Activated T-helper 1 cell treated with Interleukin-2 at 50 U/mL for 16 hours (primary cell): Measurements from ENCODE around the gene SLC35B2.

Source experiments
- DNase-seq: peaks from one replicate; pipeline ENCODE4 v3.0.0-alpha.2; 2020; ENCODE audit warnings: low read depth

SLC35B2 gene

DNA sequence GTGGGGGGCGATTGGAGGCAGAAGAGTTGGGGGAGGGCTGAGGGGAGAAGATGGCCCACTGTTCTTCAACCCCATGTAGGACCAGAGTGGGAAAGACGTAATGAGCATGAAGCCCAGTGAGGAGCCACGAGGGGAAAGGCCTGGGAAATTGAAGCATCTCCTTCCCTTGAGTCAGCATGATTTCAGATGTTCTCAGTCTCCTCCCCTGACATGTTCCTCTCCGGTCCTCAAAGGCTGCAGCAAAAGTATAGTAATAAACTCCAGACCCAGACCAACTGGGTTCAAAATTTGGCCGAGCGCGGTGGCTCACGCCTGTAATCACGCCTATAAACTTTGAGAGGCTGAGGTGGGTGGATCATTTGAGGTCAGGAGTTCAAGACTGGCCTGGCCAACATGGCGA lies 9.9 kb upstream of the SLC35B2 start:
- DNase-seq: no peak

DNA sequence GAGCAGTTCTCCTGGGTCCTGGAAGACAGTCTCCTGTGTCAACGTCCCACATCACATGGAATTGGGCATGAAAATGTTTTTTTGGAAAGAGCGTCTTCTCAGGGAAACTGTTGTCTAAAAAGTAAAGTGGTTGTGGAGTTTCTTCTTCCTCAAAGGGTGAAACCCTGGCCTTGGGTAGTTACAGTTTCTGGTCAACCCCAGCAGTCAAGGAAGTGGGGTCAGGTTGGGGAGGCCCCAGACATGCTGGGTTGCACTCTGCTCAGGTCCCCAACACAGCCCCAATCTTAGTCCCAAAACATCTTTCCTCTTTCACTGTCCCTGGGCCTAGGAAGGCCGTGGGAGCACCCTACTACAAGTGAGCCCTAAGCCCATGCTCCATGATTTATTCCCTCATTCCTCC lies 9.0 kb upstream of the SLC35B2 start:
- DNase-seq: no peak

DNA sequence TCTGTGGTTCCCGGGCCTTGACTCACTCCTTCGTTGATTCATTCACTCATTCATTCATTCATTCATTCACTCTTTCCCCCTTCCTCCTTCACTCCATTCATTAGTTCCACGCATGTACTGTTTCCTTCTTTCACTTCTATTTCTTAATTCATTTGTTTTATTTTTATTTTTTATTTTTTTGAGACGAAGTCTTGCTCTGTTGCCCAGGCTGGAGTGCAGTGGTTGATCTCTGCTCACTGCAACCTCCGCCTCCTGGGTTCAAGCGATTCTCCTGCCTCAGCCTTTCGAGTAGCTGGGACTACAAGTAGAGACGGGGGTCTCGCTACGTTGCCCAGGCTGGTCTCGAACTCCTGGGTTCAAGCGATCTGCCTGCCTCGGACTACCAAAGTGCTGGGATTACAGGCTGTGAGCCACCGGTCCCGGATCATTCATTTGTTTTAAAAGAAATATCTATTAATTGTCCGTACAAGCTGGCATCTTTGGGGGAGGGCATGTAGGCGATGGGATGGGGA lies 8.4 kb upstream of the SLC35B2 start:
- no peak for DNase-seq

DNA sequence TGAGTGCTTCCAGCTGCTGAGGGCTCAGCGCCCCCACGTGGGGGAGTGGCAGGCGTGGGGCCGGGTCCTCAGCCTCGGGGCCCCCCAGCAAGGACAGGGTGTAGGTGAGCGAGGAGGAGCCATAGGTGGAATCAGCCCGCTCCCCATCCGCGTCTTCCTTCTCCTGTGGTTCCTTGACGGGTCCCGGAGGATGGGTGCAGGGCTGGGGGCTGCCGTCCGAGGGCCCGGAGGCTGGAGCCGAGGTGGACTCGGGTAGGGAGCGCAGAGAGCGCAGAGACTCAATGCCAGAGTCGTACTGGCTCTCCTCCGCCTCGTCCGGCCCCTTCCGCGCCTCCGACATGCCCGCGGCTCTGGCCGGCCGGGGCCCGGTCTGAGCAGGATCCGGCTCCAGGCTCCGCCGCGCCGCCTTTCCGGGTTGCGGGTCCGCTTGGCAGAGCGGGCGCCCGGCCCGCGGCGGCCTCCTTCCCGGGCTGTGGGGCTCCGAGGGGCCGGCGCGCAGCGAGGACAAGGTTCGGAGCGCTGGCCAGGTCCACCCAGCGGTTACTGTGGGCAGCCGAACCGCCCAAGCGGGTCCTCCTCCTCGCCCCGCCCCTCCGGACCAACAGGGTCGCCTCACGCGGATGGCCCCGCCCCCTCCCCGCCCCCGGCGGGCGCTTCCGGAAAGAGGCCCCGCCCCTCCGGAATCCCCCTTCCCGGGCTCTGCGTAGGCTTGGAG lies 7.8 kb upstream of the SLC35B2 start, which contains the start of gene NFKBIE:
Gene NFKBIE, minus strand, starts transcription at position 545 of the 715 bp plus-strand sequence. Its CDS starts 205 bp downstream, at position 340.
- peak; percentile 90 for DNase-seq

DNA sequence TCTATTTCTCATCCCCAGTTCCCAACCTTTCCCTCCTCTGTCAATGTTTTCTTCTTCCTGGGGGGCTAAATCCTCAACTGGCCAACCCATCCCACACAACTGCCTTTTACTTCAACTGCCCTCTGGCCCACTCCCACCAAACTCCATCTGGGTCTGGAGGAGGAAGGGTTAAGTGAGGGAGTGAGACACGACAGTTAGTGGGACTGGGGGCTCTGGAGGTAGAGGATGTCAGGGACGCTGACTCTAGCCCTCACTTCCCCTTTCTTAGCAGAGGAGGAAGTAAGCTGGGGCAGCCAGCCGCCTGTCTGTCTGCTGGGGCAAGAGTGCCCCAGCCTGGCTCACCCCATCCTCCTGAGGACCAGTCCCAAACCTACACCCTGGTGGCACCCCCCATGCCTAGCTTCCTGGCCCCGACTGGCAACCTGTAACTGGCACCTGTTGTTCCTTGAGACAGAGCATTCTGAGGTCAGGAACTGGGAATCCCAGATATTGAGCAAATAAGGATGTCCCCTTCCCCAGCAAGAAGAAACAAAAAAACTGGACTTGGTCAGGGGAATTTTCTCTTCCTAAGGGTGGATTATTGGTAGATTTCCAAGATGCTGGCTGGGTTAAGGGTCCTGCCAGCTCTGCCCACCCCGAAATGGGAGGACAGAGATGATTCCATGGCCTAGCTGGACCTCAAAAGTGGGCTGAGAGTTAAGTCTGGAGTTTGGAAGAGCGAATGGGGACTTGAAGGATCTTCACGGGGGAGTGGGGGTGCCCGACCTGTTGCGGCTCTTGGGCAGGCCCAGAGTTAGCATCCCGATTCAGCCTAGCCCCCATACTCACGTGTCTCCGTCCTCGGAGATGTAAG lies 7.1 kb upstream of the SLC35B2 start:
- no peak for DNase-seq

DNA sequence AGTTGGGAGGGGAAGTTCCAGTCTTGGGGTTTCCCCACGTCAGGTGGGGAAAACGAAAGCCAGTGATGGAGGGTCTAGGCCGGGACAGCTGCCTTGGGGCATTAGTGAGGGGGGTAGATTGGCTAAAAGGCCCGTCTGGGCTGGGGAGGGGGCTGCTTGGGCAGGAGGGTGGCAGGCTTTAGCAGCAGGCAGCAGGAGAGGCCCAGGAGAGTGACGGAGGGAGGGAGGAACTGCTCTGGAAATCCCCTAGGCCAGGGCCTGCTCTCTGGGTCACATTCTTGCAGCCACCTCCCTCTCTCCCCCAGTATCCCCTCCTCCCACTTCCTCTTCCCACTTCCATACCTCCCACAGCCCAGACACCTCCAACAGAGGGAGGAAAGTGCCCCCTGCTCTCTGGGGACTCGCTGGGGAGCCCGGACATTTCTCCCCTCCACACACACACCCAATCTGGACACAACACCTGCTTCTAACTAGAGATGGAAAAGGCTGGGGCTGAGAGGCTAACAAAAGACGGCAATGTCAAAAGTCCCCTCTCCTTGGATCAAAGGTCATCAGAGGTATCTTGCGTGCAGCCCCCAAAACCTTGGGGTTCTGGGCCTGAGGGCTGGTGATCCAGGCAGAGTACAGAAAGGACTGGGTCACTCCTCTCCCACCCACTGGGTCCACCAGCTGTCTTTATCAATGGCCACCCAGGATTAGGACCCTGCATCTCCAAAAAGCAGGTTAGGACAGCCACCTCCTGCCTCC lies 6.2 kb upstream of the SLC35B2 start:
- no peak for DNase-seq

DNA sequence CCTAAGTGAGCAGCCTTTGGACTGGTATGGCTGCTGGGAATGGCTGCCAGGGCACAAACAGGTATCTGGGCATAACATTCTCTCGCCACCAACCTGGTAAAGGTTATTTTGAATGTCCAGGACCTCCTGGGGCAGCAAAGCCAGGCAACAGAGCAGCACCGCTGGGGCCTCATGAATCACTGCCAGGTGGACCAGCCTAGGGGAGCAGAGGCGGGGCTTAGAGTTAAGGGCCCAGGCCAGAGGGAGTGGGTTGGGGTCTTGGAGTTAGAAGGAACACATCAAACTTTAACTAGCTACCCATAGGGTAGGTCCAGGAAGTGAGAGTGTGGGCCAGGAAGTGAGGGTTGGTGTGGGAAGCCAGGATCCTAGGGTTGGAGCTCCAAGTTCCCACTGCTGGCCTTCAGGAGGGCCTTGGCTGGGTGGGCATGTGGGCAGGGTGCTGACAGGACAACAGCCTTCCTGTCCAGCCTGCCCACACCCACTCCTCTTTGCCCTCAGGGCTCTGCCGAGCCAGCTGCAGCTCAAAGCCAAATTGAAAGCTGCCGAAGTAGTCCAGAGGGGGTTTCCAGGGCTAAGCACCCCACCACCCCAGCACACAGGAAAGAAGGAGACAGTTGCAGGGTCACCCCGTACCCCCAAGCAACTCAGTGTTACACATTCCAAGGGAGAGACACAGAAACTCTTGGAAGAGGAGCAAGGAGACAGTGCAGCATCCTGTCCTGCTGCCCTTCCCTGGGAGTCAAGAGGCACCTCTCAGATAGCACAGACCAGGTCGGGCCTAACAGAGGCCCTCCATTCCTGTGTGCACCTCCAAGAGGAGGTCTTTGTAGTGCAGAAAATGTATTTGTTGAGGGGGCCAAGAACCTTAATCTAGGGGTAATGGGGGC lies 5.4 kb upstream of the SLC35B2 start:
- no peak for DNase-seq

DNA sequence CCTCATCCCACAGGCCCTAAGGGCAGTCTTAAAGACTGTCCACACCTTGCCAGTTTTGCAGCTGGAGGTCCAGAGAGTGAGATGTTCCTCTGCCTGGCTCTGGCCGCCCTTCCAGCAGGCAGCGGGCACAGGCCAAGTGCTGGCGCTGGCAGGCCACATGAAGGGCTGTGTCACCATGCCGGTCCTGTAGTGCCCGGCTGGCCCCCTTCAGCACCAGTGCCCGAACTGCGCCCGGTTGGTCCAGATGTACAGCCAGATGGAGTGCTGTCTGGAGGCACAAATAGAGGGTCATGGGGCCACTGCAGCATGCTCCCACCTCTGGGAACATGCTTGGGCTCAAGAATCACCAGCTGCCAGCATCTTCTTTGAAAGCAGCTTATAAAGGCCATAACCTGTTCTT lies 4.3 kb upstream of the SLC35B2 start:
- DNase-seq: no peak

DNA sequence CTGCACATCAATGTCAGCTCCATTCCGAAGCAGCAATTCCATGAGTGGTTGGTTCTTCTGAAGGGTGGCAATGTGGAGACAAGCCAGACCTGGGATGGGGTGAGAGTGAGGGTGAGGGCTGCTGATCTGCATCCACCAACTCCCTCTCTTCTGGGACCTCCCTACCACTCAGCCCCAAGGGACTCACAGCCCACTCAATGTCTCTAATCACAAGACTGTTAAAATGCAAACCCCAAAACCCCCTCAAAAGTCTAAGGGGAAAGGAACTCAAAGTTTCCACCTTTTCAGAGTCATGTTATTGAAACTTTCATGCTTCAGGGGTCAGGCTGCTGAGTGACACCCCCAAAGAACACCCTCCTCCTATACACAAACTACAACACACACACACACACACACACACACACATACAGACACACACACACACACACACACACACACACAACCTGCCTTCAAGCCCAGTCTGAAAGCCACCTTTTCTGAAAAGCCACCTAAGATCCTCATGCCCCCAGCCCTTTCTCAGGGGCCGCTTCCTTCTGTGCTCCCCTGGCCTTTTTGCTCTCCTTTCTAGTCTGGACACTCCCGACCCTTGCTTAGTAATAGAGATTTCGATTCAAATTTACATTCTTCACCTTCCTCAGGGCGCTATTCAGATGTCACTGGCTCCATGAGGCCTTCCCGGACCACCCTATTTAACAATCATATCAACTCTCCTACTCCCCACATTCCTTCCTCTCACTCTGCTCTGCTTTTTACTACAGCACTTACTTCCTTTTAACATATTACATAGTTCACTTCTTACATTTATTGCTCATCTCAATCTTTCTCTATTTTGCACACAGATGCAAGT lies 3.3 kb upstream of the SLC35B2 start:
- no peak for DNase-seq

DNA sequence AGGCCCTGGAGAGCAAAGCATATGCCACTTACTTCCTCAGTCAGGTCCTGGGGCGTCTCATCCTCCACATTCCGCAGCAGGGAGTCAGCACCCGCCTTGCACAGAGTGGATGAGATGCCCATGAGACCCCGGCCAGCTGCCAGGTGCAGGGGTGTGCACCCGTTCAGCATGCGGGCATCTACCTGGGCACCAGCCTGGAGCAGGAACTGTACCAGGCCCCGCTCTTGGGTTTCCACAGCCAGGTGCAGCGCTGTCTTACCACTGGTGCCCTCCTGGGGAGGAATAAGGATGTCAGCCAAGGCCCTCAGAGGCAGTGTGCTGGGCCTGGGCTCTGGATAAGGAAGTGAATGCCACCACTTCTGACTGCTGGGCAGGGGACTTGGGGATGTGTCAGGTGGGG lies 2.7 kb upstream of the SLC35B2 start:
- no peak for DNase-seq

DNA sequence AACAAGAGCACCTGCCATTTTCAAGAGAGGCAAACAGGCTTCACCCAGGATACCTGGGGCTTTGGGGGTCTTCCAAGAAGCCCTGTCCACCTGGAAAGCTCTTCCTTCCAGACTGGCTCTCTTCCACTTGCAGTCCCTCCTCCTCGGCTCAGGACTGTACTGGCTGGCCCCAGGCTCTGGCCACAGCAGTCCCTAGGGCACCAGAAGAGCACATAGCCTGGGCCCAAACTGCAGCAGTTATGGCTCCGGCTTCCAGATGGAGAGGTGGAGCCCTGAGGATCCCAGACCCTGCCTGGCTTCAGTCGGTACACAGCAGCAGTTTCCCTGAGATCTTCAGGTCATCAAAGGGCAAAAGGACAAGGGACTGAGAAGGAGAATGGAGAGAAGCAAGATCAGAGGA lies 1.6 kb upstream of the SLC35B2 start:
- no peak for DNase-seq

DNA sequence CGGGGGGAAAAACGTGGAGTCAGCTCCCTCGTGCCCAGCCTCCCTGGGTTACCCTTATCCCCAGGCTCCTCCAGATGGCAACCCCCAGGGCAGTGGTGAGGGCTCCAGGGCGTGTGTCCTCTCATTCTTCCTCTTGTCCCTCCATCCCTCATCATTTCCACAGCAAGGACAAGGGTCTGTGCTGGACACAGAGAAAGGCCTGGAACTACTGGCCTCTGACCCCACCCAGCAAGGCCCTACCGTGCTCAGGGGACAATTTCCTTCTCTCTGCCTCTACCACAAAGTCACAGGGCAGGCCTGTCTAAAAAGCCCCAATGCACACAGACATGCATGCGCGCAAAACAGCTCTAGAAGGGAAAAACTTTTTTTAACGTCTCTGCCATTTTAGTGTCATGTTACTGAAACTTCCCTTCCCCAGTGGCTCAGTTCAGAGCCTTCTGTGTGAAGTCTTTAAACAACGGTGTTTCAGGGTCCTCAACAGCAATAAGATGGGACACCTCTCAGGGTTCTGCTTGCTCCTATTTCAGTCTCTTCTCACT lies 1.1 kb upstream of the SLC35B2 start:
- no peak for DNase-seq

DNA sequence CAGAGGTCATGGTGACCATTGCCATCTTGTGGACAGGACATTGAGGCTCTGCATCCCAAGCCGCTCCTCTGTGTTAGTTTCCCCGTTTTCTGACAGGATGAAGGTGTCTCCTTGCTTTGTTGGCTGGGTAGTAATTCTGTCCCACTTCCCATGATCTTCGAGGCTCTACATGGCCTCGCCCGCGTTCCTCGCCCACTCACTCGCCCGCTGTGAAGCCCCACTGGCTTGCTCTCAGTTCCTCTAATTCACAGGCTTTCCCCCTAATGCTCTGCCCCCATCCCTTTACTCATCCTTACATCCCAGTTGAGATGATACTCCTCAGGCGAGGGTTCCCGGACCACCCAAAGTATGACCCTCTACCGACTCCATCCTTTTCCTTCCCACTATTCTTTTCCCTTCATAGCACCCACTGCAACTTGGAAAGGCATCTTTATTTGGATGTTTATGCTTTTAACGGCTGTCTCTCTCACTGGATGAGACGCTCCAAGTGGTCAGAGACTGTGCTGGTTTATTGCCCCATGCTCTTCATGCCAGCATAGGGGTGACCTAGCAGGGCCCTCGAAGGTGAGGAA lies 511 bp upstream of the SLC35B2 start:
- no peak for DNase-seq

DNA sequence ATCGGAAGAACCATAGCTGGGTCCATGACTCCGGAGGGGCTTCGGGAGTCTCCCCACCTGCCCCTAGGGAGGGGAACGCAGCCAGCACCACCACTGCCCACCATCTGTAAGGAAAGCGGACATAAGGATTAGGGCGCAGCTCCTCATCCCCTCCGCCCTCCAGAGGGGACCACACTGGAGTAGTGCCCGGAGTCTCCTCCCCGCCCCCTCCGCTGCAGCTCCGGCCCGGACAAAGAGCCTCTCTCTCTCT lies 628 bp downstream of the SLC35B2 start:
- DNase-seq: no peak

DNA sequence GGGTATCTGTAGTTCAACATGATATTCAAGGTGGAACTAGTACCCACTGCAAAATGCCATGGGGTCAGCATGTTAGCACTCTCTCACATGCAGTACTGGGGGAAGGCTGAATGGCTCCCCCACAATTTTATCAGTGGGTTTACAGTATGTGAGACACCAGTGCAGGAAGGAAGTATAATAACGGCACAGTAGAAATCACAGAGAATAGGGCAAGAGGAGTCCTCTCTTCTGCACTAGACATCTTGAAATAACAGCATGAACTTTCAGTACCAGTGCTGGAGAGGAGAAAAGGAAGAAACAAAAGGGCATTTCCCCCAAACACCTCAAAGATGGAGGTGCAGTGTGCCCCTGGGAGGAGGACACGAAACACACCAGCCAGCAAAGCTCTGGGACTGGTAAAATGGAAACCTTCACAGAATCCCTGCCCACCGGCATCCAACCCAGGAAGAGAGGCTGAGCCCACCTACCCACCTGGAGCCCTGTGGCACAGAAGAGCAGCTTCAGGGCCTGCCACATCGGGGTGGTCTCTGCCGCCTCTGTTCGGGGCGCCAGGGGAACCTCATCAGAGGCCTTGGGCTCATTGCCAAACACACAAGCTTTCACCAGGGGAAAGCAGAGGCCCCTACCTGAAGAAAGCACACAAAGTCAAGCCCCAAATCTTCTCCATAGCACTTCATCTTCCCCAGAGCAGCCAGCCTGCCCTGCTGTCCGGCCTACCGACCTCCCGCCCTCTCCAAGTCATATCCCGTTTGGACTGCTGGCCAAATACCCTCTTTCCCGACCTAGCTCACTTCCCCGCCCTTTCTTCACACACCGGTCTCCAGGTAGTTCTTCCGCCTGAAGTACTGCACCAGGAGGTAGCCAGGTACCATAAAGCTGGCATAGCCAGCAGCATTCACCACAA lies 1.2 kb downstream of the SLC35B2 start:
- no peak for DNase-seq

DNA sequence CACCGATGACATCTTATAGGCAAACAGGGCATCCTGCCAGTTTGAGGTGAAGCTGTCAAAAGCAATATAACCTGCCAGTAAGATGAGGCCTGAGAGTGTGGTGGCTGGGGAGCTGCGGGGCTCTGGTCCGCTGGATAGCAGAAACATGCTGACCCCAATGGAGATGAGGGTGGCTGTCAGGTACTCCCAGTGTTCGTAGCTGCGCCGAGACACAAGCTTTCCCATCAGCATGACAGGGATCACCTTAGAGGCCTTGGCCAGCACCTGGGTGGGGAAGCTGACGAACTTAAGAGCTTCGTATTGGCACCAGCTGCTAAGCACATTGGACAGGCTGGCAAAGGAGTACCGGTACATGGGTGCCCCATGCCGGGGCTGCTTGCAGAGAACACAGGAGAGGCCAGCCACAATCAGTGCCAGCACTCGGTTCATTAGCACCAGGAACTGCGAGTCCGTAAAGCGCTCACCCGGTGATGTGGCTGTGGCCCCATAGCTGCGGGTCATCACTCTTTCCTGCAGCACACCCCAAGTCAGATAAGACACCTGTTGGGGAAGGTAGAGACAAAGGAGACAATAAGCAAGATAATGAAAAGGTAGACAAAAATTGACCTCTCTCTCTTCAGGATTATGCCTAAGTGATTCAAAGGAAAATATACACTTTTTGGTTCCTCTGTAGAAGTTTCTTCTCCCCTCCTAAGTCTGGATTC lies 2.1 kb downstream of the SLC35B2 start:
- no peak for DNase-seq

DNA sequence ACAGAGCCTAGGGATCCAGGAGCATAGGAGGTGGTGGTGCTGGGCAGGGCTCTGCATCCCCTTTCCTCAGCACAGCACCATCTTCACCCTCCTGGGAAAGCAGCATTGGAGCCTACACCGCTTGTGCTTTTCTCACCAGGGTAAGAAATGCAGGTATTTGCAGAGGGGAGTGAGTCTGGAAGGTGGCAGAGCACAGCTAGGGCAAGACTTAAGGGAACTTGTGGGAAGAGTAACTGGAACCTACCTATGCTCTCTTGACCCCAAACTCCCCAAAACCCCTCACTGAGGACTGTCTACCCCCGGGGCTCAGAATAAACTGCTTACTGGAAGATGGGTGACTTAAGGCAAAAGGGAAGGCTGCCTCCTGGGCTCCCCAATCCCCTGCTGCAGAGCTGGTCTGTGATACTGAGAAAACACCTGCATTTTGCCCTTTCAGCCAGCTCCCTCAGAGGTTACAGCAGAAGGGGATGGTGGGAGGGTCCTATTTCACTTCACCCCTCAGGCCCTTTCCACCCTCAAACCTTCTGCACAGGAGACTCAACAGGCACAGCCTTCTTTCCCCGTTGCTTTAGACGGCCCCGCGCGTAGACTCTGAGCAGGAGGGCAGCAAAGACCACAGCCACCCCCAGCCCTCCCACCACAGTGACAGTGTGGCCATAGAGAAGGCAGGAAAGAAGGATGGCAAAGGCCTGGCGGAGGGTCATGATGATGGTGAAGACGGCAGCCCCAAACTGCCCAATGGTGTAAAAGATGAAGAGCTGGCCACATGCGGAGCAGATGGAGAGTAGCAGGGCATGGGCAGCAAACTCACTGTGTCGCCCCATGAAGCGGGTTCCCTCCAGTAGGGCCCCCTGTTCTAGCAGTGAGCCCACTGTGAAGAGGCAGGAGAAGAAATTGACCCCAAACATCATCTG lies 2.9 kb downstream of the SLC35B2 start:
- DNase-seq: no peak
